Suprapubic skin (tissue), 3 donors: Measurements from ENCODE around the gene C11orf91.

ENCODE experiments used
- CTCF ChIP-seq, 2 donors: fragments of 200-600 bp in 1 of 2; fragments of 450-650 bp in 1 of 2; sonication (generic) in 1 of 2; IDR thresholded peaks; one replicate each; pipeline ENCODE4 v1.5.1; 2016 to 2019; ENCODE audit warnings: antibody characterized with exemption in 2 of 2, mild to moderate bottlenecking in 1 of 2, moderate library complexity in 1 of 2
- POLR2A ChIP-seq, 2 donors: fragments of 450-650 bp; IDR thresholded peaks; one replicate each; pipeline ENCODE4 v1.6.1; 2017; ENCODE audit warnings: antibody characterized with exemption in 2 of 2, mild to moderate bottlenecking in 2 of 2, moderate library complexity in 2 of 2

DNA sequence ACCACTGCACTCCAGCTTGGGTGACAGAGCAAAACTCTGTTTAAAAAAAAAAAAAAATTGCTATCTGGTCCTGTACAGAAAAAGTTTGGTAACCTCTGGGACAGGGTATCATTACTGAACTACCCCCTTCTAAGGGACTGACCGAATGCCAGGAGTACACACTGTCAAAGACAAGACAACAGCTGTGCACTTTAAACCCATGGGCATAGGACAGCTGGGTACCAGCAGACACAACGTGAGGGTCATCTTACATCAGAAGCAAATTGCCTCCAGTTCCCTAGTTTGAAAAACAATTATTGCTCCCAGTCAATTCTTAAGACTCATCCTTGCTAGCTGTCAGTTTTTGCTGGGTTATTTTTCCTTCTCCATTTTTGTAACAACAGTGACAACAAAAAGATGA, 17.8 kb upstream of the C11orf91 start:
- TF ChIP-seq CTCF (IDR thresholded peaks at IDR 0.05) (no peak), POLR2A (IDR thresholded peaks at IDR 0.05) (no peak)
